GM19023 (cell line): ENCODE measurements around the gene BCKDK.

Source experiments
- ATAC-seq: cut with Tn5 transposase; IDR thresholded peaks from one replicate; pipeline ENCODE4 v1.9.1; 2021; ENCODE audit warnings: mild to moderate bottlenecking, moderate library complexity; ENCODE audit not compliant: unreplicated experiment

BCKDK gene

DNA sequence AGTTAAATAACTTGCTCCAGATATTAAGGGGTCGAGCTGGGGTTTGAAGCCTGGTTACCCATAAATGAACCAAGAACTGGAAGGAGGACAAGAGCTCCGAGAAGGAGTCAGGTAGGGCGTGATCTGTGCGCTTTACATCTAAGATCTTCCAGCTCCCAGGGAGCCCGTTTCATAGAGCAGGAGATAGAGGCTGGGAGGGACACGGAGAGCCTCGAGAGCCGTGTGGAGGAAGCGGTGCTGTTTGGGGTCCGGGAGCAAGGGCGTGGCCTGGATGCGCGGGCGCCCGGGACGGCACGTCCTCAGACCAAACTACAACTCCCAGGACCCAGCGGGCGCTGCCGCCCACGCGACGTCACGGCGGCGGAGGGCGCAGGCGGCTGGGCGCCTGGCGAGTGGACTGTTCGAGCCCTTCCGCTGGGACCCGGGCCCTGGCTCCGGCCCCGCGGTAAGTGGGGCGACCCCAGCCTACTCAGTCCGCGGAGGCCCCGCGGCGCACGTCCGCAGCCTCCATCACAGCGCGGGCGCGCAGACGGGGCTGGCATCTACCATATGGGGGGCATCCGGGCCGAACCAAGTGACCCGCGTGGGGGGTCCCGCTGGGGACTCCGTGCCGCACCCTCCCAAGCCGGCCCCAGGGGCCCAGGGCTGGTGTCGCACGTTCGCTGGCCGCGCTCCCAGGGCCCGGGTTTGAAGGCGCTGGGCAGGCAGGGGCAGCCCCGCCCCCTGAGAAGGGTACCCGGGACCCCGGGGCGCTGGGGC is at the start of gene BCKDK:
Gene BCKDK (plus strand): TSS at position 352 of the 759 bp plus-strand sequence. CDS start 838 bp downstream, outside the sequence.
- ATAC-seq = peak; percentile 83

DNA sequence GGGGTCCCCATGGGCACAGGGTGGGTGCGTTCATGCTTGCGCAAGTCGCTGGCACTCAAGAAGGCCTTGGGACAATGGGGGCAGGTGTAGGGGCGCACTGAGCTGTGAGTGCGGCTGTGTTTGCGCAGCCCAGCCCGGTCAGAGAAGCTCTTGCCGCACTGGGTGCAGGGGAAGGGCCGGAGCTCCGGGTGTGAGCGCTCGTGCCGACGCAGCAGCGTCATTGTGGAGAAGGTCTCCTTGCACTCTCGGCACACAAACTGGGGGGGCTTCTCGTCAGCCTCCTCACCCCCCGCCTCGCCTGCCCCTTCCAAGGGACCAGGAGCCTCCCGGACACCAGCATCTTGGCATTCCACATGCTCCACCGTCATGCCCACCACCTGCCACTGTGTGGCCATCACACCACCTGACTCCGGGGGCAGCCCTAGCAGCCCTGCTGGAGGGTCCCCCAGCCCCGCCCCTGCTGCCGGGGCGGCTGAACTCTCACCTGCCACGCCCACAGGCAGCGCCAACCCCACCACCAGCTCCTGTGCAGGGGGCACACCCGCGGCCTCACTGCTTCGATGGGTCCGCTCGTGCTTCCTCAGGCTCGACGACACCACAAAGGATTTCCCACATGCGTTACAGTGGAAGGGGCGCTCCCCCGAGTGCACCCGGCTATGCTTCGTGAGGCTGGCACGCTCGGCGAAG is 46.9 kb upstream of the BCKDK start:
- ATAC-seq = no peak

DNA sequence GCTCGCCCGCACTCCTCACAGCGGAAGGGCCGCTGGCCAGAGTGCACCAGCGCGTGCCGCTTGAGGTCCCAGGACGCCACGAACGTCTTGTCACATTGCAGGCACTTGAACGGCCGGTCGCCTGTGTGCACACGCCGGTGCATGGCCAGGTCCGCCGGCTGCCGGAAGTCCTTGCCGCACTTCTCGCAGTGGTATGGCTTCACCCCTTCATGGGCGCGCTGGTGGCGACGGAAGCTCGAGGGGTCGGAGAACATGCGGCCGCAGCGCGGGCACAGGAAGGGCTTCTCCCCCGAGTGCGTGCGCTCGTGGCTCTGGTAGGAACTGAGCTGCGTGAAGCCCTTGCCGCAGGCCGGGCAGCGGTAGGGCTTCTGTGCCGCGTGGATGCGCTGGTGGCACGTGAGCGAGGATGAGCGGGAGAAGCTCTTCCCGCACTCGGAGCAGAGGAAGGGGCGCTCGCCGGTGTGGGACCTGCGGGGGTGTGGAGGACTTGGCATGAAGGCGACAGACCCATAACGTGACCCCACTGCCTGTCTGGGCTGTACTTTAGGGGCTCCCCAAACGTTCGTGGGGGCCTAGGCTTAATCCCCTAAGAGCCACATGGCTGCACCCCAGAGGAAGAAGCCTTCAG is 46.3 kb upstream of the BCKDK start:
- no peak for ATAC-seq

DNA sequence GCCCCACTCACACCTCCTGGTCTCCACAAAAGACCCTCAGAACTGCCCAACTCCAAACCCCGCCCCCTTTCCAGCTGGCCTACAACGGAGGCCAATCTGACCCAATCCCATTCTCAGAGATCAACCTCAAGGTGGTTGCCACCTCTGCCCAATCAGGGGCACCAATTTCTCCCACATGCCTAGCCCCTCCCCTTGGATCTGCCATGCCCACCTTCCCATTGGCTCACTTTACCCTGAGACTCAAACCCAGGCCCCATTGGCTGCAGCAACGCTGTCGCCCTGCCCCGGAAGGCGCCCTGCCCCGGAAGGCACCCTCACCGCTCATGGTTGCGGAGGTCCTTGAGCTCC is 44.7 kb upstream of the BCKDK start:
- no peak for ATAC-seq

DNA sequence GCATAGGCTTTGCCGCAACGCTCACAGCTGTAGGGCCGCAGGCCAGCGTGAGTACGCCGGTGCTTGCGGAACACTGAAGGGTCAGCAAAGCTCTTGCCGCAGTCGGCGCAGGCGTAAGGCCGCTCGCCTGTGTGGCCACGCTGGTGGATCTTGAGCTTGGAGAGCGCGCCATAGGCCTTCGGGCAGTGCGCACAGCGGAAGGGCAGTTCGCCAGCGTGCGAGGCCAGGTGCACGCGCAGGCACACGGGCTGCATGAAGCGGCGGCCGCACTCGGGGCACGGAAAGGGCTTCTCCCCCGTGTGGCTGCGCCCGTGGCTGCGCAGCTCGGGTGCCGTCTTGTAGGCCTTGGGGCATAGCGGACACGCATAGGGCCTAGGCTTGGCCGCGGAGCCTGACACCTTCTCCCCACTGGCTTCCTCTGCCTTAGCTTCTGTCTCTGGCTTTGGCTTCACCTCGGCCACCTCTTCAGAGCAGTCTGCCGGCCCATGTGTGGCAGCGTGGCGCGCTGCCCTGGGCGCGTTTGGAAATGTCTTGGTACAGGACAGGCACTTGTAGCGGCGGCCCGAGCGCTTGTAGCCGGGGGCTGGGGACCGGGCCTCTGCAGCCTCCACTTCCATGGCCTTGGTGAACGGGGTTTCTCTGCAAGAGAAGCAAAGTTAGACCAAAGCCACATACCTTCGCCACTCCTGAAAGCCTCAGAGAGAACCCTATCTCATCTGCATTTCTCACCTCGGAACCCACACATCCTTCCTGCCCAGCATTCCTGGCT is 44.2 kb upstream of the BCKDK start:
- ATAC-seq = no peak

DNA sequence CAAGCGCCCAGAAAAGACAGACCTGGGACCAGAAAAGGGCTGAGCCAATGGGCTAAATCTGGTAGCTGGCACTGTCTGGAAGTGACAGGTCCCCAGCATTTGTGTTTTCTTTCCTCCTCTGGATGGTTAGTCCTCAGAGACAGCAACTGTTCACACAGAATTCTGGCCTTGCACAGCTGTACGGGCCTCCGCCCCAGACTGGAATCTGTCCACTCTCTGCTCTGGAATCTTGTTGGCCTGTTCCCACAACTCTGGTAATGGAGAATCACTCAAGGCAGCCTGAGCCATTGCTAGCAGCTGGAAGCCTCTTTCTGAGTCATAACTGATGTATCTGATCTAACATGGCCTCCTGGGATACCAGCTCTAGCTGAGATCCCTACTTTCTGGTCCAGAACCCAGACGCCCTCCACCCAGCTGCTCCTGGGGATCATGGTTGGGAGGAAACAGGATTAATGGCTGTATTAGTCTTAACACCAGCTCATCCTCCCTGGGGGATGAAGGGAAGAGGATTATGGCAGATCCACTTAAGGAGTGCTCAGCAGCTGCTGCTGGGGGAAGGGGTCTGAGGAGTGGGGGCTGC is 43.2 kb upstream of the BCKDK start:
- no peak for ATAC-seq

DNA sequence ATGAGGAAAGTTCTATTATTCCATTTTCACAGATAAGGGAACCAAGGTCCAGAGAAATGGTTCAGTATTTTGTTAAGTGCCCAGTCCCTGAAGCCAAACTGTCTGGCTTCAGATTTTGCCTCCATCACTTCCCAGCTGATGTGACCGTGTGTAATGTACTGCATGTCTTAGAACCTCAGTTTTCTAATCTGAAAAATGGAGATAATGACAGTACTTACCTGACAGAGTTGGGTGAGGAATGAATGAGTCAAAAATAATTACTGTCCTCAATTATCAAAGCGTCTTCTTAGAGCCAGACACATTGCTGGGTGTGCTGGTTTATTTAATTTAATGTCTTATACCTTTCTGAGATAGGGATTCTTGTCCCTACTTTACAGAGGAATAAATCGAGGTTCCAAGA is 40.8 kb upstream of the BCKDK start:
- no peak for ATAC-seq

DNA sequence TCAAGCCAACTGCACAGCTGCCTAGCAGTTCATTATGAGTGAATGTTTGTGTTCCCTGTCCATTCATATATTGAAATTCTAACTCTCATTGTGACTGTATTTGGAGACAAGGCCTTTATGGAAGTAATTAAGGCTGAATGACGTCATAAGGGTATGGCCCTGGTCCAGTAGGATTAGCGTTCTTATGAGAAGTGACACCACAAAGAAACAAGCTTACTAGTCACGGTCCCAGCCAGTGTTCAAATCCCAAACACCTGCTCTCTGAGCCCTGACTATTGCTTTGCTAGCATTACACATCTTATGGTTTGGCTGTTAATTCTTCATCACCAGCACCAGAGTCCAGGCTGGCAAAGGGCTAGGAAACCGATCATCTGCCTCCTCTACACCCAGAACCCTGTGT is 36.3 kb upstream of the BCKDK start:
- no peak for ATAC-seq

DNA sequence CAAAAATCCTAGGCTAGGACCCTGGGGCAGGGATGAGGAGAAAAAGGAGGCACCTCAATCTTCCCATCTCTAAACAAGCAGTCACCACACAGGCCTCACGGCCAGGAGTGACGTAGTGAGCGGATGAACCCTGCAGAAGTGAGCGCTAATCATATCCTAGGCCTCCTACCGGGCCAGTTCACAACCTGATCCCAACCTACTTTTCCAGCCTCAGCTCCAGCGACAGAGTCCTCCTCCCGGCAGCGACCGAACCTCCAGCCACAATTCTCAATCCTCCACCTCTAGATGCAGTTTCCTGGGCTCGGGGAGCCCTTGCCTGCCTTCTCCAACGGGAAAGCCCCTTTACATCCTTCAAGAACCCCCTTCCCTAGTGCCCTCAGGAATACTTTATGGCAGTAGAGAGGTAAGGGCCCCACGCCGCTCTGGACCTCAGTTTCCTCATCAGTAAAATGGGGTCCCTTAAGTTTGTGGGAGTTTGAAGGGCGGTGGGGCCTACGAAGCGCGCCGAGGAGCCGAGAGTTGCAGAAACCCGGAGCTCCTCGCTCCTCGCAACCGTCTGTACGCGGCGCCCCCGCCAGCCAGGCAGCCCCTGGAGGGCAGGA is 35.5 kb upstream of the BCKDK start:
- ATAC-seq = no peak

DNA sequence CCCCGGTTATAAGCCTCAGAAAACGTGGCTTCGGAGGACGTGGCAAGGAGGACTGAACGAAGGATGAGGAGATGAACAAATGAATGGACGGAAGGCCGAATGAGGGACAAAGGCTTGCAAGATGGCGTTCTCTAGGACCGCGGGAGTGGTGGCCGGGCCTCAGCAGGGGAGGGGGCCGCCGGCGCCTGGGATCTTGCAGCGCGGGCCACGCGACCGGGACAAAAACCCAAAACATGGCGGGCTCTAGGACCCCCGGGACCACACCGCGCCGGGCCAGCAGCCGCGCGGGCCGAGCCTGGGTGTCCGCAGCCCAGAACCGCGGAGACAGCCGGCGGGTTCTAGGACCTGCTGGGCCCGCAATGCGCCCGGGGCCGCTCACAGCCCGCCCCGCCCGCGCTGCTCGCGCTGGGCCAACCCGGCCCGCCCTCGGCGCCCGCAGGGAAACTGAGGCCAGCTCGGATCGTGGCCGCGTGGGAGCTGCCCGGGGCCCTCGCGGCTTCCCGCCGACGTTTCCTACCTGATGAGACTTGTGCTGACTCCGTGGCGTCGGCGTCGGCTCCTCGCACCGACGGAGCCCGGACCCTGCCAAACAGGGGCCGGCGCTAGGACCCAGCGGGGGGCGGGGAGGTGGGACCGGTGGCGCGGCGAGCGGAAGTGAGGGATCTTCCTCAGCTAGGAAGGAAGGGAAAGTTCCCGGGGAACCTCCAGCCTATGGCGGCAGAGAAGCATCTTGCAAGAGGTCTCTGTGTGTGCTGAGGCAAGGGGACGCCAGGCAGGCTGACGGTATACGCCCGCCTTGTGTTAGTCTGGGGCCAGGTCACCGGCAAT is 34.8 kb upstream of the BCKDK start:
- peak; percentile 58 for ATAC-seq

DNA sequence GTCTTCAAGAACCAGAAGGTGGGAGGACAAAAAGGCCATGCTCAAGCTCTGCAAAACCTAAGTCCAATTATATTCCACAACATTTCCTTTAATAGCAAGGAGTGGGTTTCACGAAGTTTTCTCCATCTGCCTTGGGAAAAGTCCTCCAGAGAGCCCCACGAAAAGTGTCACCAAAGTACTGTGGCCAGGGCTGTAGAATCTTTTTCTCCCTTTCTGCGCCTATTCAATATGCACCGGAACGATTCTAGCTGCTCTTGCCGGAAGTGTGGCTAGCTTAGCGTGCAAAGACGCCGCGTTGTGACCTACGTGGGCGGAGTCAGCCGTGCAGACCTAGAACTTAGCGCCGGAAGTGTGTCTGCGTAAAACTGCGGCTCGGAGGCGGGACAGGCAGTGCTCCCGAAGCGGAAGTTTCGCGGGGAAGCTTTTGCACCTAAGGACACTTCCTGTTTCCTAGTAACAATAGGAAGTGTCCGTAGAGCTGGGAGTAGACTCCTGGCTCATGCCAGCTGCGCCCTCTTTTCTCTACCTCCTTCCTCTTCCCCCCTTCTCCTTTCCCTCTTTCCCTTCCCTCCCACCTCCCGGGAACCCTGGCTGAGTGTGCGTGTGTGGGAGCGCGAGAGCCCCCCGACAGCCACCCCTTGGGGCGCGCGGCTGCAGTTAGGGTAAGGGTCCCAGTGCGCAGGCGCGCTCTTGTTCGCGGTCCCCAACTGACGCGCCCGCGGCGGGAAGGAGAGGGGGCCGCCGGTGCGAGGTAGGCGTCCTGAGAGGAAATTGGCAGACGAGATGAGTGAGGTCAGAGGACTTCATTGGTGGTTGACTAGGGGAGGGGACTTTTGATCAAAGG is 34.0 kb upstream of the BCKDK start, which contains the start of the genes ZNF646 and ZNF668:
Gene ZNF646 (plus strand): TSS at position 453 of the 844 bp plus-strand sequence. CDS start 1,903 bp downstream, outside the sequence.
Gene ZNF668 (minus strand): TSS at position 271 of the 844 bp plus-strand sequence. CDS start 9,781 bp downstream, outside the sequence.
- ATAC-seq = peak; percentile 76

DNA sequence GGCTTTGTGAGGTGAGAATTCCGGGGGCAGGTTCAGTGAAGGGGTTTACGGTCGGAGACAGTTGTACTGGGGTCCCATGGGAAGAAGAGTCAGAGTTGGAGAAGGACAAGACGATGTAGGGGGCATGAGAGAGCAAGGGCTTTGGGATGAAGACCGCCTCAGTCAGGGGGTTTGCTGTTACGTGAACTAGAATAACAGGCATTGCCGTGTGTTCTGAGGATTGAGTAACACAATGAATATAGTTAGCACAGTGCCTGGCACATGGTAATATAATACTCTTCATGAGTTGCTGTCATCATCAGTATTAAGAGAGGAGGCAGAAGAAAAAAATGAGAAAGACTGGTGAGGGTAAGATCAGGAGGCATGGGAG is 33.4 kb upstream of the BCKDK start:
- ATAC-seq = no peak

DNA sequence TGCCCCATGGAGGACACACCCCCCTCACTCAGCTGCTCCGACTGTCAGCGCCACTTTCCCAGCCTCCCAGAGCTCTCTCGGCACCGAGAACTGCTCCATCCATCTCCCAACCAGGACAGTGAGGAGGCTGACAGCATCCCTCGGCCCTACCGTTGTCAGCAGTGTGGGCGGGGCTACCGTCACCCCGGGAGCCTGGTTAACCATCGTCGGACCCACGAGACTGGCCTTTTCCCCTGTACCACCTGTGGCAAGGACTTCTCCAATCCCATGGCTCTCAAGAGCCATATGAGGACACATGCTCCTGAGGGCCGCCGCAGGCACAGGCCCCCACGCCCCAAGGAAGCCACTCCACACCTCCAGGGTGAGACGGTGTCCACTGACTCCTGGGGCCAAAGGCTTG is 31.9 kb upstream of the BCKDK start:
- ATAC-seq = no peak

DNA sequence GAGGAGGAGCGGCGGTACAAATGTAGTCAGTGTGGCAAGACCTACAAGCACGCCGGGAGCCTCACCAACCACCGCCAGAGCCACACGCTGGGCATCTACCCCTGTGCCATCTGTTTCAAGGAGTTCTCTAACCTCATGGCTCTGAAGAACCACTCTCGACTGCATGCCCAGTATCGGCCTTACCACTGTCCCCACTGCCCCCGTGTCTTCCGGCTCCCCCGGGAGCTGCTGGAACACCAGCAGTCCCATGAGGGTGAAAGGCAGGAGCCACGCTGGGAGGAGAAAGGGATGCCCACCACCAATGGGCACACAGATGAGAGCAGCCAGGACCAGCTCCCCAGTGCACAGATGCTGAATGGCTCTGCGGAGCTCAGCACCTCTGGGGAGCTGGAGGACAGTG is 31.2 kb upstream of the BCKDK start:
- no peak for ATAC-seq

DNA sequence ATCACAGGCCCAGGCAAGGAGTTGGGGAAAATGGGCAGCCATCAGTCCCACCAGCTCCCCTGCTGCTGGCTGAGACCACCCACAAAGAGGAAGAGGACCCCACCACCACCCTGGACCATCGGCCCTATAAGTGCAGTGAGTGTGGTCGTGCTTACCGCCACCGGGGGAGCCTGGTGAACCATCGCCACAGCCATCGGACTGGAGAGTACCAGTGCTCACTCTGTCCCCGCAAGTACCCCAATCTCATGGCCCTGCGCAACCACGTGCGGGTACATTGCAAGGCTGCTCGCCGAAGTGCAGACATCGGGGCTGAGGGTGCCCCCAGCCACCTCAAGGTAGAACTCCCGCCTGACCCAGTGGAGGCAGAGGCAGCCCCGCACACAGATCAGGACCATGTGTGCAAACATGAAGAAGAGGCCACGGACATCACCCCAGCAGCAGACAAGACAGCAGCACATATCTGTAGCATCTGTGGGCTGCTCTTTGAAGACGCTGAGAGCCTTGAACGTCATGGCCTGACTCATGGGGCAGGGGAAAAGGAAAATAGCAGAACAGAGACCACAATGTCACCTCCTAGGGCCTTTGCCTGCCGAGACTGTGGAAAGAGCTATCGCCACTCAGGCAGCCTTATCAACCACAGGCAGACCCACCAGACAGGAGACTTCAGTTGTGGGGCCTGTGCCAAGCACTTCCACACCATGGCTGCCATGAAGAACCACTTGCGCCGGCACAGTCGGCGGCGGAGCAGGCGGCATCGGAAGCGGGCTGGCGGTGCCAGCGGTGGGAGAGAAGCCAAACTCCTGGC is 30.4 kb upstream of the BCKDK start:
- no peak for ATAC-seq

DNA sequence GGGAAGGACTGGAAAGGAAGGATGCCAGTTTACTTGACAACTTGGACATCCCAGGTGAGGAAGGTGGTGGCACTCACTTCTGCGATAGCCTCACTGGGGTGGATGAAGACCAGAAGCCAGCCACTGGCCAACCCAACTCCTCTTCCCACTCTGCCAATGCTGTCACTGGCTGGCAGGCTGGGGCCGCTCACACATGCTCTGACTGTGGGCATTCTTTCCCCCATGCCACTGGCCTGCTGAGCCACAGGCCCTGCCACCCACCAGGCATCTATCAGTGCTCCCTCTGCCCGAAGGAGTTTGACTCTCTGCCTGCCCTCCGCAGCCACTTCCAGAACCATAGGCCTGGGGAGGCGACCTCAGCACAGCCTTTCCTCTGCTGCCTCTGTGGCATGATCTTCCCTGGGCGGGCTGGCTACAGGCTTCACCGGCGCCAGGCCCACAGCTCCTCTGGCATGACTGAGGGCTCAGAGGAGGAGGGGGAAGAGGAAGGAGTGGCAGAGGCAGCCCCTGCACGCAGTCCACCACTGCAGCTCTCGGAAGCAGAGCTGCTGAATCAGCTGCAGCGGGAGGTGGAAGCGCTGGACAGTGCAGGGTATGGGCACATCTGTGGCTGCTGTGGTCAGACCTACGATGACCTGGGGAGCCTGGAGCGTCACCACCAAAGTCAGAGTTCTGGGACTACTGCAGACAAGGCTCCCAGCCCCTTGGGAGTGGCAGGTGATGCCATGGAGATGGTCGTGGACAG is 29.4 kb upstream of the BCKDK start:
- no peak for ATAC-seq

DNA sequence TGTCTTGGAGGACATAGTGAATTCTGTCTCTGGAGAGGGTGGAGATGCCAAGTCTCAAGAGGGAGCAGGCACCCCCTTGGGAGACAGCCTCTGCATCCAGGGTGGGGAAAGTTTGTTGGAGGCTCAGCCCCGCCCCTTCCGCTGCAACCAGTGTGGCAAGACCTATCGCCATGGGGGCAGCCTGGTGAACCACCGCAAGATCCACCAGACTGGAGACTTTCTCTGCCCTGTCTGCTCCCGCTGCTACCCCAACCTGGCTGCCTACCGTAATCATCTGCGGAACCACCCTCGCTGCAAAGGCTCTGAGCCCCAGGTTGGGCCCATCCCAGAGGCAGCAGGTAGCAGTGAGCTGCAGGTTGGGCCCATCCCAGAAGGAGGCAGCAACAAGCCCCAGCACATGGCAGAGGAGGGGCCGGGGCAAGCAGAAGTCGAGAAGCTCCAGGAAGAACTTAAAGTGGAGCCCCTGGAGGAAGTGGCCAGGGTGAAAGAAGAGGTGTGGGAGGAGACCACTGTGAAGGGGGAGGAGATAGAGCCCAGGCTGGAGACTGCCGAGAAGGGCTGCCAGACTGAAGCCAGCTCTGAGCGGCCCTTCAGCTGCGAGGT is 28.7 kb upstream of the BCKDK start:
- ATAC-seq = no peak
